Psoas muscle (tissue), 8 donors: ENCODE measurements around the gene SENP7. TPM values are rescaled to one million over a fixed set of nuclear protein-coding genes. Genes with fewer than 3 reads are reported as not detected.

Experiments used
- ATAC-seq, 4 donors: fragments of 200-7000 bp; cut with Tn5 transposase; one replicate each; pipeline ENCODE4 v1.9.1; 2020; ENCODE audit warnings: moderate library complexity in 3 of 4, mild to moderate bottlenecking in 2 of 4
- DNase-seq, 2 donors: peaks; one replicate each; pipeline ENCODE4 v3.0.0-alpha.2; 2020
- H3K27ac ChIP-seq: fragments of 200-600 bp; one replicate; pipeline ENCODE4 v1.8.0; 2022
- H3K27me3 ChIP-seq, 3 donors: fragments of 200-600 bp in 1 of 3; one replicate each; pipeline versions ENCODE4 v1.6.1 to v1.8.0; 2013 to 2022; ENCODE audit warnings: low read length in 2 of 3, mild to moderate bottlenecking in 2 of 3, moderate library complexity in 1 of 3; ENCODE audit not compliant: insufficient read depth in 3 of 3
- H3K36me3 ChIP-seq, 2 donors: fragments of 200-600 bp in 1 of 2; one replicate each; pipeline versions ENCODE4 v1.6.1 to v1.8.0; 2013 to 2022; ENCODE audit warnings: low read depth in 1 of 2, mild to moderate bottlenecking in 1 of 2, moderate library complexity in 1 of 2; ENCODE audit not compliant: insufficient read depth in 1 of 2
- H3K4me1 ChIP-seq: fragments of 200-600 bp; one replicate; pipeline ENCODE4 v1.8.0; 2022
- H3K4me3 ChIP-seq: fragments of 200-600 bp; one replicate; pipeline ENCODE4 v1.8.0; 2022; ENCODE audit warnings: mild to moderate bottlenecking
- H3K9me3 ChIP-seq: fragments of 200-600 bp; one replicate; pipeline ENCODE4 v1.8.0; 2022
- WGBS, 3 donors: extraction: QIAGEN DNeasy Blood & Tissue Kit; methylation state at CpG; one replicate each; pipeline versions ENCODE4 v1.1.6 to v1.1.7; 2013; 5-methylcytosine and 5-hydroxymethylcytosine counted together
- intact Hi-C, 2 donors: fragments of 100-400 bp; cut with DNase I; formaldehyde crosslinking; loops; one replicate each; pipeline versions ENCODE4 v1.11.0 to v1.14.2; 2022
- polyA plus RNA-seq, 3 donors: library from polyadenylated mRNA; stranded (reverse); fragments of 200-250 nt; gene quantifications; one replicate each; pipeline ENCODE4 v1.2.3, GENCODE V29; 2013
- total RNA-seq, 4 donors: library from RNA; stranded (reverse); fragmentation: NEBNext Ultra II Directional in 2 of 4; extraction: Animal tissue kit (Norgen Biotek cat#: 25700) in 2 of 4; gene quantifications; one replicate each; pipeline versions ENCODE4 v1.2.1 to v1.2.4, GENCODE V29; 2021 to 2023
- TF ChIP-seq, protein P1 (sequence below): fragments of 200-600 bp; IDR thresholded peaks from one replicate; pipeline ENCODE4 v1.8.0; 2022; ENCODE audit warnings: antibody characterized with exemption
- donor health status: healthy with polysubstance abuse.
- donor health status: DM: no; HTN: no; CAD: no; lungs with moderate emphysema.
- donor health status: Bipolar disorder and iron deficiency.
- donor health status: healthy.
- donor health status: DM: yes; HTN: yes; CAD: no.
- donor health status: DM: no; HTN: no; CAD: no.
- donor health status: DM: no; HTN: no; CAD: no.
- donor health status: DM: yes; HTN: yes; CAD: no.

SENP7 gene
- total and polyA plus RNA-seq, 7 donors: 4.2 to 8.7 (median 7.7) TPM

DNA sequence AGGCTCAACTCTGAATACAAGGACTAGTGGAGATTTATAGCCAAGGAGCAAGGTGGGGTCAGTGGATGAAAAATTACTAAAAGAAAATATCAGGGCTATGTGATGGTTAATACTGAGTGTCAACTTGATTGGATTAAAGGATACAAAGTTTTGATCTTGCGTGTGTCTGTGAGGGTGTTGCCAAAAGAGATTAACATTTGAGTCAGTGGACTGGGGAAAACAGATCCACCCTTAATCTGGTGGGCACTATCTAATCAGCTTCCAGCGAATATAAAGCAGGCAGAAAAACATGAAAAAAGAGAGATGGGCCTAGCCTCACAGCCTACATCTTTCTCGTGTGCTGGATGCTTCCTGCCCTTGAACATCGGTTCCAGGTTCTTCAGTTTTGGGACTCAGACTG, 14.4 kb upstream of the SENP7 start:
- WGBS, 3 donors: 73 to 81% (median 77%) methylated on average over 4 of the region's 4 CpGs
- no peak for ATAC-seq
- intact Hi-C loops: no loop called here

DNA sequence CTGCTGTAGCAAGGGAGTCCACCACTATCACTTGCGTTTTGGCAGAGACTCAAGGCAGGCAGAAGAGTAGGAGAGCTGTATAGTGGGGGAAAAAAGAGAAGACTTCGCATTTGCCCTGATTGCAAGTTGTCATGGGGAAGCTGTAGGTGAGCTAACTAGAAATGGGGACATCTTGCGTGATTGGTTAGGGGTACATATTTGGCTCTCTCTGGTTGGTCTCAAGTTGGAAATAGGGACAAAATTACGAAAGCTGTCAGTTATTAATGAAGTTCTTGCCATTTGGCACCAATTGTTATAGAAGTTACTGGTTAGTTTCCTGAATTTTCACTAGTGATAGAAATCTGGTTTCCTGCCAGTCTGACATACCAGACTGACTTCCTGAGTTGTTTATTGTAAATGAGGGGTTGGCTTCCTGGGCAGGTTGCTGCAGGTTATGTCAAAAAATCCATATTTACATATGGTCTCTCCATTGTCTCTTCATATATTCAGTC, 8.2 kb upstream of the SENP7 start:
- intact Hi-C loops: no loop called here
- 62 to 85% (median 64%) methylated on average over 4 of the region's 4 CpGs for WGBS, 3 donors
- H3K4me3 ChIP-seq: no peak overlapping the region
- TF ChIP-seq, protein P1, sequence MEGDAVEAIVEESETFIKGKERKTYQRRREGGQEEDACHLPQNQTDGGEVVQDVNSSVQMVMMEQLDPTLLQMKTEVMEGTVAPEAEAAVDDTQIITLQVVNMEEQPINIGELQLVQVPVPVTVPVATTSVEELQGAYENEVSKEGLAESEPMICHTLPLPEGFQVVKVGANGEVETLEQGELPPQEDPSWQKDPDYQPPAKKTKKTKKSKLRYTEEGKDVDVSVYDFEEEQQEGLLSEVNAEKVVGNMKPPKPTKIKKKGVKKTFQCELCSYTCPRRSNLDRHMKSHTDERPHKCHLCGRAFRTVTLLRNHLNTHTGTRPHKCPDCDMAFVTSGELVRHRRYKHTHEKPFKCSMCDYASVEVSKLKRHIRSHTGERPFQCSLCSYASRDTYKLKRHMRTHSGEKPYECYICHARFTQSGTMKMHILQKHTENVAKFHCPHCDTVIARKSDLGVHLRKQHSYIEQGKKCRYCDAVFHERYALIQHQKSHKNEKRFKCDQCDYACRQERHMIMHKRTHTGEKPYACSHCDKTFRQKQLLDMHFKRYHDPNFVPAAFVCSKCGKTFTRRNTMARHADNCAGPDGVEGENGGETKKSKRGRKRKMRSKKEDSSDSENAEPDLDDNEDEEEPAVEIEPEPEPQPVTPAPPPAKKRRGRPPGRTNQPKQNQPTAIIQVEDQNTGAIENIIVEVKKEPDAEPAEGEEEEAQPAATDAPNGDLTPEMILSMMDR: no peak
- H3K9me3 ChIP-seq: no peaks in the 10 kb centered on the region
- H3K27me3 ChIP-seq: peaks cover 0 to 10% (median 0%) of the 10 kb centered on the region in 3 donors
- no peaks in the 10 kb centered on the region for H3K4me1 ChIP-seq
- H3K36me3 ChIP-seq: no peaks in the 10 kb centered on the region
- no peak for ATAC-seq
- no peak for DNase-seq
- no peak overlapping the region for H3K27ac ChIP-seq

More for the DNA sequence above, 14.4 kb upstream of the SENP7 start:
- Histone ChIP-seq H3K9me3 (no peaks in the 10 kb centered on the region), H3K36me3 (no peaks in the 10 kb centered on the region), H3K4me1 (no peaks in the 10 kb centered on the region), H3K4me3 (no peak overlapping the region), H3K27ac (no peak overlapping the region), H3K27me3 (no peaks in the 10 kb centered on the region)
- TF ChIP-seq, protein P1: no peak
- DNase-seq: no peak

DNA sequence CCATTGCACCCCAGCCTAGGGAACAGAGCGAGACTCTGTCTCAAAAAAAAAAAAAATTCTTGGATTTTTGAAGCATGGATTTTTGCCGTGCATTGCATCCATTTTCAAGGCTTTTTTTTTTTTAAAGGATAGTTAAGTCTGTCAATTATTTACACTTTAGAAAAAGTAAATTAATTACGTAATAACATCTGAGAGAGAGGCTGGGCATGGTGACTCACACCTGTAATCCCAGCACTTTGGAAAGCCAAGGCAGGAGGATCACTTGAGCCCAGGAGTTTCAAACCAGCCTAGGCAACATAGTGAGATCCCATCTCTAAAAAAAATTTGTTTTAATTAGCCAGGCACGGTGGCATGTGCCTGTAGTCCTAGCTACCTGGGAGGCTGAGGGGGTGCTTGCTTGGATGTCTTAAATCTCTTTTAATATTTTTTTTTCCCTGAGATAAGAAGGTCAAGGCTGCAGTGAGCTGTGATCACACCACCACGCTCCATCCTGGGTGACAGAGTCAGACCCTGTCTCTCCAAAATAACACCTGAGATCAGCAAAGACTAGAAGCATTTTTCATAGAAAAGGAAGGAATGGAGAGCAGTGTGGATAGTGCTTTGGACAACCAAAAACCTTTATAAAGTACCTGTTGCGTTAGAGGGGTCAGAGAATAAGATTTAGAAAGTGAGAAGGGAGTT, 6.8 kb upstream of the SENP7 start:
- no peak overlapping the region for H3K27ac ChIP-seq
- no peaks in the 10 kb centered on the region for H3K36me3 ChIP-seq
- intact Hi-C loops: loop anchor here in 1 of 2 donors (5.0 kb wide), 1 partner anchor 37 kb away; no protein-coding TSS in a partner anchor

DNA sequence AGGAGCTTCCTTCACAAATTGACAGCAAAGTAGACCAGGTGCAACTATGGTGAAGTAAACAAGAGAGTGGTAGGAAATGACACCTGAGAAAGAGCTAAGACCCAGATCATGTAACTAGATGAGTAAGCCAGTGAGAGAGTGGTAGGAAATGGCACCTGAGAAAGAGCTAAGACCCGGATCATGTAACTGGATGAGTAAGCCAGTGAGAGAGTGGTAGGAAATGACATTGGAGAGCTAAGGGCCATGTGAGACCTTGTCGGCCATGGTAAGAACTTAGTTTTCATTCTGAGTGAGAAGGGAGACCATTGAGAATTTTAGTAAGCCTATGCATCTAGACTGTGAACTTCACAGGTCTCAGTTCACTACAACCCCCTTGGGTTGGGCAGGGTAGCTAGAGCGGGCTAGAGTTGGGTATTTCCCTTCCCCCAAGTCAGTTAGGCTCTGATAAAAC, 5.4 kb upstream of the SENP7 start:
- no peak overlapping the region for H3K27ac ChIP-seq
- WGBS, 3 donors: 41 to 72% (median 66%) methylated on average over 3 of the region's 3 CpGs
- H3K9me3 ChIP-seq: no peaks in the 10 kb centered on the region
- DNase-seq (no peak), ATAC-seq (peak in 2 of 4 donors; percentile 48 to 82)
- intact Hi-C loops: loop anchor here in 1 of 2 donors (5.0 kb wide), 1 partner anchor 39 kb away; no protein-coding TSS in a partner anchor
- no peak overlapping the region for H3K4me3 ChIP-seq
- no peaks in the 10 kb centered on the region for H3K4me1 ChIP-seq
- H3K36me3 ChIP-seq: no peaks in the 10 kb centered on the region
- H3K27me3 ChIP-seq: peaks cover 0 to 10% (median 0%) of the 10 kb centered on the region in 3 donors
- TF ChIP-seq, protein P1: no peak

More for the DNA sequence above, 6.8 kb upstream of the SENP7 start:
- H3K27me3 ChIP-seq: peaks cover 0 to 10% (median 0%) of the 10 kb centered on the region in 3 donors
- TF ChIP-seq, protein P1: no peak
- ATAC-seq (no peak), DNase-seq (no peak)
- WGBS, 3 donors: 81 to 94% (median 83%) methylated on average over 6 of the region's 6 CpGs
- no peaks in the 10 kb centered on the region for H3K9me3 ChIP-seq
- no peaks in the 10 kb centered on the region for H3K4me1 ChIP-seq
- H3K4me3 ChIP-seq: no peak overlapping the region
